Mammary epithelial cell (primary cell): Measurements from ENCODE around the gene VASH2.

Source experiments
- EZH2 ChIP-seq: IDR thresholded peaks from 2 replicates; pipeline ENCODE4 v1.6.1; 2012; ENCODE audit warnings: low read length, inconsistent platforms, borderline replicate concordance
- TF ChIP-seq, protein P1 (sequence below), 2 donors: IDR thresholded peaks in 1 of 2; conservative IDR thresholded peaks in 1 of 2; 2 replicates each; pipeline ENCODE4 v1.5.1; 2011 to 2012; ENCODE audit warnings: inconsistent platforms in 2 of 2, low read length in 2 of 2, mild to moderate bottlenecking in 2 of 2, control low read depth in 1 of 2, low read depth in 1 of 2; ENCODE audit not compliant: insufficient read depth in 1 of 2; ENCODE audit errors: extremely low read depth in 1 of 2

DNA sequence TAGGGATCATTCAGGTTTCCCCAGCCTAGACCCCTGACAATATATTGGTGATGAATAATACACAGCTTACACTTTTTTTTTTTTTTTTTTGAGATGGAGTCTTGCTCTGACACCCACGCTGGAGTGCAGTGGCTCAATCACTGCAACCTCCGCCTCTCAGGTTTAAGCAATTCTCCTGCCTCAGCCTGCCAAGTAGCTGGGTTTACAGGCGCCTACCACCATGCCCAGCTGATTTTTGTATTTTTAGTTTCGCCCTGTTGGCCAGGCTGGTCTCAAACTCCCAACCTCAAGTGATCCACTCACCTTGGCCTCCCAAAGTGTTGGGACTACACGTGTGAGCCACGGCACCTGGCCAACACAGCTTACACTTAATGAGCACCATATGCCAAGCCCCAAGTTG is 7.2 kb downstream of the VASH2 start:
- TF ChIP-seq, protein P1, sequence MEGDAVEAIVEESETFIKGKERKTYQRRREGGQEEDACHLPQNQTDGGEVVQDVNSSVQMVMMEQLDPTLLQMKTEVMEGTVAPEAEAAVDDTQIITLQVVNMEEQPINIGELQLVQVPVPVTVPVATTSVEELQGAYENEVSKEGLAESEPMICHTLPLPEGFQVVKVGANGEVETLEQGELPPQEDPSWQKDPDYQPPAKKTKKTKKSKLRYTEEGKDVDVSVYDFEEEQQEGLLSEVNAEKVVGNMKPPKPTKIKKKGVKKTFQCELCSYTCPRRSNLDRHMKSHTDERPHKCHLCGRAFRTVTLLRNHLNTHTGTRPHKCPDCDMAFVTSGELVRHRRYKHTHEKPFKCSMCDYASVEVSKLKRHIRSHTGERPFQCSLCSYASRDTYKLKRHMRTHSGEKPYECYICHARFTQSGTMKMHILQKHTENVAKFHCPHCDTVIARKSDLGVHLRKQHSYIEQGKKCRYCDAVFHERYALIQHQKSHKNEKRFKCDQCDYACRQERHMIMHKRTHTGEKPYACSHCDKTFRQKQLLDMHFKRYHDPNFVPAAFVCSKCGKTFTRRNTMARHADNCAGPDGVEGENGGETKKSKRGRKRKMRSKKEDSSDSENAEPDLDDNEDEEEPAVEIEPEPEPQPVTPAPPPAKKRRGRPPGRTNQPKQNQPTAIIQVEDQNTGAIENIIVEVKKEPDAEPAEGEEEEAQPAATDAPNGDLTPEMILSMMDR (conservative IDR thresholded peaks at IDR 0.05 in 1 of 2, IDR thresholded peaks at IDR 0.05 in 1 of 2; ENCODE audit: extremely low read depth in 1 of 2, insufficient read depth in 1 of 2, low read depth in 1 of 2, low read length in 2 of 2) = no peak
- no peak for TF ChIP-seq EZH2
